GM21381 (cell line): ENCODE results near the gene CXorf51A.
"Not testable (repeated sequence)": the region's sequence is repeated elsewhere in the genome, so short reads cannot be mapped to it uniquely, and the experiment has no call there.

ENCODE experiments used
- ATAC-seq: cut with Tn5 transposase; IDR thresholded peaks from one replicate; pipeline ENCODE4 v1.9.1; 2021; ENCODE audit warnings: mild to moderate bottlenecking, moderate library complexity; ENCODE audit not compliant: unreplicated experiment

The CXorf51A gene

DNA sequence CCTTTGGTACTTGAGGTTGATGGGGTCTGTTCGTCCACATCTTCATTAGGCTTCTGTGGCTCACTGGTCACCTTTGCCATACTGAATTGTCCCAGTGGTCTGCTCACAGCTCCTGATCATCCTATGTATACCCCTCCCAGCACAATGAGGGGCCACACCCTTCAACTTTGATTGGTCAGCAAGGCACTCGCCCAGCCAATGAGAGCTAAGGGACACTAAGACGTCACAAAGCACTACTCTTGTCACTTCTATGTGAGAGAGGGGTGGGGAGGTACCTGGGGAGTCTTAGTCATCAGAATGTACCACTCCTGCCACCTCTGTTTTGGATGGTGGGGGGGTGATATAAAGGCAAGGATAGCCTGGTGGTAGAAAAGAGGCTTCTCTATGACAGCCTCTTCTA lies at the start of gene CXorf51A:
TSS of gene CXorf51A (minus strand) at position 101 of the 400 bp plus-strand sequence. CDS start at position 80, 21 bp downstream.
- ATAC-seq: not testable (repeated sequence)

GRCh38 chrX:146863566-146863965 lies 49.0 kb upstream of the CXorf51A start:
- no peak for ATAC-seq

DNA sequence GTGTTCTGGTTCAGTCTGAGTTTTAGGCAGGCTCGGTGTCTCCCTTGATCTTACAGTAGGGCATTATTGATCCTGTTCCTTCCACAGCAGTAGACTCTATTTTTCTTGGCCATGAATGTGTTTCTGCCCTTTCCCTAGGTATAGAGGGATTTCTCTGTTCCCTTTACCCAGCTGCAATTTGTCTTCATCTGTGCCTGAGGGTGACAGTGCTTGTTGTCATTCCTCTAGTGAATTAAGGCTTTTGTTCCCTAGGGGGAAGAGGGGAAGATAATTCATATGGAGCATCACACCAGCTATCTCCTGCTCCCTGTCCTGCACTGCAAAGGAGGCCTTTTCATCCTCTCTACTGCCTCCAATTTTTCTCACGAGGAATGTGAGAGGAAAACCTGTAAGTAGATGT lies 39.7 kb upstream of the CXorf51A start:
- ATAC-seq: no peak

DNA sequence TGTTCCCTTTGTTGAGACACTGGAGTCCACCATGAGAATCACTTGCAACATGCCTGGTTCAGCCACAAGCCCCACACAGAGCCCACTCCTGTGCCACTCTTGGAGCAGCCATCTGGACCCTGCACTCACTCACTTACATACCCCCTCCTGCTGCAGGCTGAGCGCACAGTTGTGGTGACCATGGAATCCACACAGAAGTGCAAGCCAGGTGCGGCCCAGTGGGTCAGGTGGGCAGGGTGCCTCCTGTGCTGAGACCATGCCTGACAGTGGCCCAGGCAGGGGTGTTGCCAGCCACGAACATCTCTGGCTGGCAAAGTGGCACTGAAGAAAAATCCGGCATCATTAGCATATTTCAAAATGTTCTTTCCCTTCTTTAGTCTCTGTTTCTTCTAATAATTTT lies 17.4 kb upstream of the CXorf51A start:
- ATAC-seq: no peak

GRCh38 chrX:146809471-146809870 lies 5.1 kb downstream of the CXorf51A start, which contains the start of gene CXorf51B:
Gene CXorf51B, plus strand, starts transcription at chrX:146809771. Its CDS starts 21 bp downstream, at chrX:146809792.
- ATAC-seq: not testable (repeated sequence)
